GM12878 (cell line): Measurements from ENCODE around the gene TRPM1. TPM values are rescaled to one million over a fixed set of nuclear protein-coding genes. Genes with fewer than 3 reads are reported as not detected.

Experiments used
- ATAC-seq: fragments of 200-7000 bp; cut with Tn5 transposase; 3 replicates; pipeline ENCODE4 v1.9.1; 2020; ENCODE audit warnings: mild to moderate bottlenecking, moderate library complexity
- BruUV-seq: library from RNA; stranded (reverse); fragments of 400-500 nt; replicated peaks from 2 replicates; lab custom pipeline; 2021; lab: Mats Ljungman, UMichigan
- CTCF ChIA-PET: fragments of 300-600 bp; sonication (Branson Sonifier 250); formaldehyde crosslinking; extraction: SDS; loops from one replicate; lab custom pipeline; 2021; ENCODE audit warnings: inconsistent platforms; lab: Yijun Ruan, JAX
- POLR2A ChIA-PET: fragments of 350-600 bp; formaldehyde crosslinking; extraction: SDS; loops from one replicate; lab custom pipeline; 2021; ENCODE audit warnings: inconsistent platforms; lab: Charles Lee
- RAD21 ChIA-PET: fragments of 300-600 bp; sonication (Branson Sonifier 250); formaldehyde crosslinking; loops from one replicate; lab custom pipeline; 2023; ENCODE audit warnings: antibody characterized with exemption; ENCODE audit not compliant: unreplicated experiment; lab: Charles Lee
- SMC1A ChIA-PET: fragments of 300-600 bp; sonication (Branson Sonifier 250); formaldehyde crosslinking; loops from one replicate; lab custom pipeline; 2023; ENCODE audit not compliant: unreplicated experiment, uncharacterized antibody; lab: Charles Lee
- DNase-seq: peaks from one replicate; pipeline ENCODE4 v3.0.0-alpha.2; 2011; ENCODE audit warnings: low read depth, low spot score
- FAIRE-seq: peaks from 3 replicates; lab custom pipeline; 2011; peaks lifted over from hg19 to GRCh38; lab: Jason Lieb, UNC
- H2AFZ ChIP-seq: 2 replicates; pipeline ENCODE4 v1.6.0; 2011; ENCODE audit warnings: low read depth, low read length, control low read depth; ENCODE audit not compliant: control insufficient read depth
- H3K27ac ChIP-seq: 2 replicates; pipeline ENCODE4 v1.5.1; 2011; ENCODE audit warnings: control low read depth; ENCODE audit not compliant: control insufficient read depth, insufficient read depth
- H3K27me3 ChIP-seq, 2 experiments: replicated peaks in 1 of 2; 2 replicates each; pipeline versions ENCODE4 v1.6.0 to v1.6.1; 2011; ENCODE audit warnings: low read length in 1 of 2; ENCODE audit not compliant: control insufficient read depth in 2 of 2, insufficient read depth in 2 of 2
- H3K36me3 ChIP-seq, 2 experiments: 2 replicates each; pipeline ENCODE4 v1.5.1; 2011; ENCODE audit warnings: low read length in 1 of 2; ENCODE audit not compliant: control insufficient read depth in 2 of 2, insufficient read depth in 2 of 2
- H3K4me1 ChIP-seq: 2 replicates; pipeline ENCODE4 v1.6.1; 2011; ENCODE audit warnings: mild to moderate bottlenecking, low read length, moderate library complexity, mixed read lengths; ENCODE audit not compliant: control insufficient read depth, insufficient read depth
- H3K4me2 ChIP-seq: 2 replicates; pipeline ENCODE4 v1.6.0; 2011; ENCODE audit warnings: control low read depth; ENCODE audit not compliant: control insufficient read depth, insufficient read depth
- H3K4me3 ChIP-seq: fragments of 200-600 bp; sonication (generic); 2 replicates; pipeline ENCODE4 v1.5.1; 2016
- H3K79me2 ChIP-seq: 2 replicates; pipeline ENCODE4 v1.6.0; 2011; ENCODE audit warnings: low read length; ENCODE audit not compliant: control insufficient read depth, insufficient read depth
- H3K9ac ChIP-seq: 2 replicates; pipeline ENCODE4 v1.8.0; 2011; ENCODE audit warnings: low read length, control low read depth, mixed read lengths; ENCODE audit not compliant: control insufficient read depth, insufficient read depth
- H3K9me3 ChIP-seq: replicated peaks from 3 replicates; pipeline ENCODE4 v1.5.1; 2011; ENCODE audit warnings: mild to moderate bottlenecking, low read length; ENCODE audit not compliant: control insufficient read depth, insufficient read depth
- H4K20me1 ChIP-seq: 2 replicates; pipeline ENCODE4 v1.6.0; 2011; ENCODE audit not compliant: control insufficient read depth, insufficient read depth
- ASH2L ChIP-seq: fragments of 300-600, 200-600 bp; sonication (generic); IDR thresholded peaks from 2 replicates; pipeline ENCODE4 v1.6.1; 2017; ENCODE audit warnings: low read depth, mild to moderate bottlenecking, borderline replicate concordance
- BCL3 ChIP-seq: IDR thresholded peaks from 2 replicates; pipeline ENCODE4 v1.6.1; 2011; ENCODE audit warnings: borderline replicate concordance, low read depth, mild to moderate bottlenecking, moderate library complexity, low read length; ENCODE audit not compliant: insufficient read depth, poor library complexity, severe bottlenecking
- HDAC2 ChIP-seq: fragments of 200-600 bp; sonication (generic); IDR thresholded peaks from 2 replicates; pipeline ENCODE4 v1.6.1; 2017
- NFXL1 ChIP-seq: fragments of 450-650 bp; IDR thresholded peaks from 2 replicates; pipeline ENCODE4 v1.6.1; 2017; ENCODE audit warnings: antibody characterized with exemption, mild to moderate bottlenecking, borderline replicate concordance
- NR2F1 ChIP-seq: fragments of 450-650 bp; conservative IDR thresholded peaks from 2 replicates; pipeline ENCODE4 v1.6.1; 2017; ENCODE audit warnings: mild to moderate bottlenecking
- SIX5 ChIP-seq: IDR thresholded peaks from 2 replicates; pipeline ENCODE4 v1.6.1; 2011; ENCODE audit warnings: mild to moderate bottlenecking, low read depth, low read length, moderate library complexity; ENCODE audit not compliant: severe bottlenecking
- SMAD1 ChIP-seq: fragments of 450-650 bp; IDR thresholded peaks from 2 replicates; pipeline ENCODE4 v1.6.1; 2018; ENCODE audit warnings: mild to moderate bottlenecking, low read depth; ENCODE audit not compliant: partially characterized antibody
- SREBF2 ChIP-seq: IDR thresholded peaks from 2 replicates; pipeline ENCODE4 v1.6.1; 2012; ENCODE audit warnings: mild to moderate bottlenecking, low read length
- ZBTB40 ChIP-seq: fragments of 450-650 bp; IDR thresholded peaks from 2 replicates; pipeline ENCODE4 v1.6.1; 2016; ENCODE audit warnings: mild to moderate bottlenecking, moderate library complexity, borderline replicate concordance
- WGBS: methylation state at CpG from one replicate; pipeline ENCODE4 v1.1.6; 2016; ENCODE audit warnings: low lambda C conversion rate; ENCODE audit not compliant: insufficient replicate concordance, insufficient coverage; ENCODE audit errors: missing lambda C conversion rate; 5-methylcytosine and 5-hydroxymethylcytosine counted together
- in situ Hi-C: fragments of 300-500 bp; cut with MboI; formaldehyde crosslinking; loops from 9 replicates; pipeline ENCODE4 v1.14.3; 2018; ENCODE audit warnings: mixed read lengths
- intact Hi-C: fragments of 100-400 bp; cut with micrococcal nuclease; formaldehyde crosslinking; loops from one replicate; pipeline ENCODE4 v1.14.2; 2022; ENCODE audit not compliant: unreplicated experiment
- polyA plus RNA-seq, 11 experiments: library from polyadenylated mRNA; depleted of rRNA in 4 of 11; unstranded in 6 of 11; stranded (reverse) in 5 of 11; fragments of >200 nt; fragmentation: Nextera tagmentation in 4 of 11; fragmentation: Illumina TruSeq in 1 of 11; extraction: Ambion mirVana in 4 of 11; extraction: Trizol in 1 of 11; gene quantifications; 1 replicate in 1 of 11; 2 replicates in 10 of 11; pipeline versions ENCODE4 v1.2.1 to v1.2.3, GENCODE V29; 2011 to 2016; ENCODE audit warnings: inconsistent platforms in 2 of 11, missing spikeins in 2 of 11, low read depth in 1 of 11
- total RNA-seq, 4 experiments: library from RNA; depleted of rRNA in 3 of 4; stranded (reverse); fragments of >200 nt in 3 of 4; fragmentation: Illumina TruSeq in 1 of 4; extraction: Trizol in 1 of 4; gene quantifications; 2 replicates each; pipeline versions ENCODE4 v1.2.1 to v1.2.3, GENCODE V29; 2013 to 2021

The TRPM1 gene
- total and polyA plus RNA-seq, 10 of the 15 experiments (the other 5 are each of a cell fraction or from before 2014, with no cell fraction given) = 0.01 to 0.10 (median 0.05) TPM; not detected in 4

- Histone ChIP-seq H3K27me3 (no peaks in the 10 kb centered on the region), H3K79me2 (no peaks in the 10 kb centered on the region), H3K4me3 (no peak overlapping the region), H3K4me2 (no peak overlapping the region), H3K27ac (no peak overlapping the region), H3K9ac (no peak overlapping the region), H2AFZ (no peak overlapping the region), H3K9me3 (no peaks in the 10 kb centered on the region), H3K36me3 (no peaks in the 10 kb centered on the region), H3K4me1 (0 out of 2 replicates have a peak, but pooled peaks cover 6% of the 10 kb centered on the region), H4K20me1 (no peaks in the 10 kb centered on the region)
- no peak for FAIRE-seq
- no peak for DNase-seq
- ChIA-PET SMC1A (no interaction called here), RAD21 (no interaction called here), CTCF (interaction anchor here (0.6 kb wide), 1 partner anchor 38 kb away, joined by 4 read pairs; no protein-coding TSS in a partner anchor), POLR2A (no interaction called here)
- intact Hi-C loops (no loop called here), in situ Hi-C loops (no loop called here)
- 24% methylated on average over 6 of the region's 6 CpGs for WGBS
- ATAC-seq = peak; percentile 52
- no TSS peak for BruUV-seq
- no peak for TF ChIP-seq SMAD1
- TF ChIP-seq SIX5 = no peak
- no peak for TF ChIP-seq HDAC2
- no peak for TF ChIP-seq SREBF2
- TF ChIP-seq NFXL1 = no peak
- no peak for TF ChIP-seq ZBTB40
- TF ChIP-seq ASH2L = no peak
- TF ChIP-seq NR2F1 = 0 out of 2 replicates have a peak, but pooled peaks have one; percentile 32
- peak; percentile 36 for TF ChIP-seq BCL3
Measured at GRCh38 chr15:31104003-31104402, 2.5 kb upstream of the TRPM1 start.
